Activated CD4-positive, alpha-beta T cell treated with anti-CD3 and anti-CD28 coated beads, Interleukin-2, amount 50 U/mL, for 4 hours (primary cell): ENCODE measurements around the gene CREB3.

Experiments used
- DNase-seq, 2 experiments: peaks; one replicate each; pipeline ENCODE4 v3.0.0-alpha.2; 2020

The CREB3 gene

GRCh38 chr9:35732185-35732799 lies at the start of gene CREB3, which contains the start of gene TLN1:
CREB3 (plus strand) TSS chr9:35732666; CDS start chr9:35732773, 107 bp downstream.
TLN1 (minus strand) TSS chr9:35732195; CDS start chr9:35725694, 6,501 bp downstream.
- DNase-seq = peak; percentile 94 to 95

- no peak for DNase-seq
Observed at GRCh38 chr9:35683323-35683722, 49.1 kb upstream of the CREB3 start.

- no peak for DNase-seq
Observed at GRCh38 chr9:35684921-35685320, 47.5 kb upstream of the CREB3 start.

- DNase-seq = no peak
Observed at GRCh38 chr9:35685506-35685905, 47.0 kb upstream of the CREB3 start.

GRCh38 chr9:35686222-35687203 lies 46.0 kb upstream of the CREB3 start:
- DNase-seq = no peak

- no peak for DNase-seq
Observed at GRCh38 chr9:35687306-35687705, 45.2 kb upstream of the CREB3 start.

GRCh38 chr9:35687972-35688557 lies 44.4 kb upstream of the CREB3 start:
- no peak for DNase-seq

GRCh38 chr9:35688558-35689541 lies 43.6 kb upstream of the CREB3 start:
- DNase-seq = no peak

- DNase-seq = no peak
Observed at GRCh38 chr9:35689542-35690293, 42.7 kb upstream of the CREB3 start, which contains the start of gene TPM2. TPM2 (minus strand) TSS chr9:35689925; CDS start chr9:35689817, 108 bp downstream.

- no peak for DNase-seq
Observed at GRCh38 chr9:35690294-35690613, 42.2 kb upstream of the CREB3 start.

GRCh38 chr9:35690614-35691333 lies 41.7 kb upstream of the CREB3 start:
- peak; percentile 16 to 25 for DNase-seq

- no peak for DNase-seq
Observed at GRCh38 chr9:35691334-35691650, 41.2 kb upstream of the CREB3 start.

GRCh38 chr9:35691757-35692301 lies 40.6 kb upstream of the CREB3 start:
- DNase-seq = no peak

GRCh38 chr9:35695943-35696401 lies 36.5 kb upstream of the CREB3 start:
- no peak for DNase-seq

GRCh38 chr9:35696520-35697215 lies 35.8 kb upstream of the CREB3 start:
- peak; percentile 41 to 43 for DNase-seq

- no peak for DNase-seq
Observed at GRCh38 chr9:35697486-35697885, 35.0 kb upstream of the CREB3 start.

GRCh38 chr9:35698231-35698630 lies 34.2 kb upstream of the CREB3 start:
- DNase-seq = no peak

- DNase-seq = no peak
Observed at GRCh38 chr9:35700031-35700430, 32.4 kb upstream of the CREB3 start.

- DNase-seq = no peak
Observed at GRCh38 chr9:35700942-35701341, 31.5 kb upstream of the CREB3 start.

- no peak for DNase-seq
Observed at GRCh38 chr9:35702696-35703095, 29.8 kb upstream of the CREB3 start.
